22Rv1 (cell line): ENCODE results near the gene BACH2.

Experiments used
- CTCF ChIP-seq: fragments of 450-650 bp; IDR thresholded peaks from 2 replicates; pipeline ENCODE4 v1.5.1; 2017; ENCODE audit warnings: mild to moderate bottlenecking
- ZFX ChIP-seq: fragments of 450-650 bp; IDR thresholded peaks from 2 replicates; pipeline ENCODE4 v1.6.1; 2017; ENCODE audit warnings: antibody characterized with exemption, borderline replicate concordance

- TF ChIP-seq CTCF (no peak), ZFX (no peak)
Observed at GRCh38 chr6:90290811-90291420, 5.7 kb downstream of the BACH2 start.
